Measurements from ENCODE around the gene PYCR2. TPM values are rescaled to one million over a fixed set of nuclear protein-coding genes. Genes with fewer than 3 reads are reported as not detected.

Gene PYCR2
- total RNA-seq, 1 experiment from 2014 or later = 74.4 TPM

- Histone ChIP-seq H3K27ac (ENCODE audit: low read length) (no peak overlapping the region; the same call in 1 of the 2 replicates), H3K9me3 (ENCODE audit: control insufficient read depth, insufficient read depth, low read depth, low read length) (no peaks in the 10 kb centered on the region), H3K36me3 (ENCODE audit: control insufficient read depth, insufficient read depth, low read length) (peaks cover 15% of the 10 kb centered on the region; the same call in 1 of the 2 replicates), H3K4me3 (ENCODE audit: low read depth in 2 of 2, low read length in 2 of 2) (no peak overlapping the region; a peak in 1 of 4 replicates), H3K27me3 (ENCODE audit: control insufficient read depth, insufficient read depth, low read length) (no peaks in the 10 kb centered on the region), H3K4me1 (ENCODE audit: control insufficient read depth, insufficient read depth, low read length) (peaks cover 17% of the 10 kb centered on the region)
- intact Hi-C loops (cut with micrococcal nuclease; ENCODE audit: unreplicated experiment) = no loop called here
- TF ChIP-seq REST (IDR thresholded peaks at IDR 0.05; ENCODE audit: insufficient read depth in 1 of 2, low read depth in 2 of 2, low read length in 1 of 2) (no peak), POLR2AphosphoS5 (IDR thresholded peaks at IDR 0.05; ENCODE audit: low read depth, low read length) (no peak), TCF7L2 (IDR thresholded peaks at IDR 0.05; ENCODE audit: low read depth, low read length) (no peak), SIN3A (IDR thresholded peaks at IDR 0.05; ENCODE audit: borderline replicate concordance, insufficient read depth, low read depth, low read length) (no peak)
- TF ChIP-seq, protein P1, sequence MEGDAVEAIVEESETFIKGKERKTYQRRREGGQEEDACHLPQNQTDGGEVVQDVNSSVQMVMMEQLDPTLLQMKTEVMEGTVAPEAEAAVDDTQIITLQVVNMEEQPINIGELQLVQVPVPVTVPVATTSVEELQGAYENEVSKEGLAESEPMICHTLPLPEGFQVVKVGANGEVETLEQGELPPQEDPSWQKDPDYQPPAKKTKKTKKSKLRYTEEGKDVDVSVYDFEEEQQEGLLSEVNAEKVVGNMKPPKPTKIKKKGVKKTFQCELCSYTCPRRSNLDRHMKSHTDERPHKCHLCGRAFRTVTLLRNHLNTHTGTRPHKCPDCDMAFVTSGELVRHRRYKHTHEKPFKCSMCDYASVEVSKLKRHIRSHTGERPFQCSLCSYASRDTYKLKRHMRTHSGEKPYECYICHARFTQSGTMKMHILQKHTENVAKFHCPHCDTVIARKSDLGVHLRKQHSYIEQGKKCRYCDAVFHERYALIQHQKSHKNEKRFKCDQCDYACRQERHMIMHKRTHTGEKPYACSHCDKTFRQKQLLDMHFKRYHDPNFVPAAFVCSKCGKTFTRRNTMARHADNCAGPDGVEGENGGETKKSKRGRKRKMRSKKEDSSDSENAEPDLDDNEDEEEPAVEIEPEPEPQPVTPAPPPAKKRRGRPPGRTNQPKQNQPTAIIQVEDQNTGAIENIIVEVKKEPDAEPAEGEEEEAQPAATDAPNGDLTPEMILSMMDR (IDR thresholded peaks at IDR 0.05) = no peak
- in situ Hi-C loops (cut with HindIII; ENCODE audit: low pct_unique_long_range_greater_than_20kb, low sequenced_read_pairs) = no loop called here
- ChIA-PET CTCF (no interaction called here), POLR2A (interaction anchor here (0.6 kb wide), 1 partner anchor 10 kb away, joined by 4 read pairs; no protein-coding TSS in a partner anchor)
- ATAC-seq = no peak
- no TSS peak for BruUV-seq (replicated peaks)
- DNase-seq (ENCODE audit: low read depth, low spot score) = no peak
Measured at GRCh38 chr1:225921734-225922709, 2.0 kb downstream of the PYCR2 start.

DNA sequence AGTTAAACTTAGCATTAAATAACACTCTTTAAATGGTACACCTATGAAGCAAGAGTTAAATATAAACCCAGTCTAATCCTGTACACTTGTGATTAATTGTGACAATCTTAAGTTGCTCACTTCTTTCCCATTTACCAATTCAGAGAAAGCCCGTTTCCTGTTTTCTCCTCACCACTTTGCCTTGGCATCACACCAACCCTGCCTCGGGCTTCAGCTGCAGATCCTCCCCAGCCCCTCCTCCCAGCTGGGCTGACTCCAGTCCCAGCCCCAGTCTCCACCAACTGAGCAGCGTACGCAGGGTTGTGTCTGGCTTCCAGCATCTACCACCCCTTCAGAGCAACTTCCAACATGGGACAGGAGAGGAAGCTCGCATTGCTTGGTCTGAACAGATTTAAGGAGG is 4.1 kb downstream of the PYCR2 start:
- H3K27me3 ChIP-seq (ENCODE audit: control insufficient read depth, insufficient read depth, low read length) = no peaks in the 10 kb centered on the region
- in situ Hi-C loops (cut with HindIII; ENCODE audit: low pct_unique_long_range_greater_than_20kb, low sequenced_read_pairs) (no loop called here), intact Hi-C loops (cut with micrococcal nuclease; ENCODE audit: unreplicated experiment) (loop anchor here (10.0 kb wide), 1 partner anchor 55 kb away; no protein-coding TSS in a partner anchor)
- ChIA-PET CTCF (no interaction called here), POLR2A (no interaction called here)
- peaks cover 15% of the 10 kb centered on the region; the same call in 1 of the 2 replicates for H3K36me3 ChIP-seq (ENCODE audit: control insufficient read depth, insufficient read depth, low read length)
- H3K27ac ChIP-seq (ENCODE audit: low read length) = 0 out of 2 replicates have a peak overlapping the region, but pooled peaks have one; percentile 23
- TF ChIP-seq REST (IDR thresholded peaks at IDR 0.05; ENCODE audit: insufficient read depth in 1 of 2, low read depth in 2 of 2, low read length in 1 of 2) = no peak
- TF ChIP-seq POLR2AphosphoS5 (IDR thresholded peaks at IDR 0.05; ENCODE audit: low read depth, low read length) = no peak
- TF ChIP-seq, protein P1 (IDR thresholded peaks at IDR 0.05) = no peak
- no peak for TF ChIP-seq SIN3A (IDR thresholded peaks at IDR 0.05; ENCODE audit: borderline replicate concordance, insufficient read depth, low read depth, low read length)
- no peak for TF ChIP-seq TCF7L2 (IDR thresholded peaks at IDR 0.05; ENCODE audit: low read depth, low read length)
- H3K9me3 ChIP-seq (ENCODE audit: control insufficient read depth, insufficient read depth, low read depth, low read length) = no peaks in the 10 kb centered on the region
- DNase-seq (ENCODE audit: low read depth, low spot score) (no peak), ATAC-seq (no peak)
- no TSS peak for BruUV-seq (replicated peaks)
- peaks cover 13% of the 10 kb centered on the region for H3K4me1 ChIP-seq (ENCODE audit: control insufficient read depth, insufficient read depth, low read length)
- no peak overlapping the region for H3K4me3 ChIP-seq (ENCODE audit: low read depth in 2 of 2, low read length in 2 of 2)

Data from Panc1 (cell line).